Left lung (tissue), 10 donors: Measurements from ENCODE around the gene FGA. TPM values are rescaled to one million over a fixed set of nuclear protein-coding genes. Genes with fewer than 3 reads are reported as not detected.

Experiments
- ATAC-seq: fragments of 200-7000 bp; cut with Tn5 transposase; one replicate; pipeline ENCODE4 v1.9.1; 2020; ENCODE audit warnings: moderate library complexity
- DNase-seq, 4 donors: peaks; one replicate each; pipeline ENCODE4 v3.0.0-alpha.2; 2013 to 2020
- H3K27ac ChIP-seq, 2 donors: fragments of 200-600 bp; sonication (generic) in 1 of 2; one replicate each; pipeline versions ENCODE4 v1.5.0 to v1.8.0; 2020 to 2021
- H3K27me3 ChIP-seq, 2 donors: fragments of 200-600 bp; sonication (generic) in 1 of 2; one replicate each; pipeline versions ENCODE4 v1.5.0 to v1.8.0; 2020 to 2021
- H3K36me3 ChIP-seq, 2 donors: fragments of 200-600 bp; sonication (generic) in 1 of 2; one replicate each; pipeline versions ENCODE4 v1.5.0 to v1.8.0; 2020 to 2021
- H3K4me1 ChIP-seq, 2 donors: fragments of 200-600 bp; one replicate each; pipeline ENCODE4 v1.8.0; 2021
- H3K4me3 ChIP-seq, 2 donors: fragments of 200-600 bp; sonication (generic) in 1 of 2; one replicate each; pipeline versions ENCODE4 v1.5.0 to v1.8.0; 2020 to 2021; ENCODE audit warnings: mild to moderate bottlenecking in 1 of 2
- H3K9me3 ChIP-seq, 2 donors: fragments of 200-600 bp; sonication (generic) in 1 of 2; one replicate each; pipeline versions ENCODE4 v1.5.0 to v1.8.0; 2020 to 2021
- CTCF ChIP-seq, 2 donors: fragments of 200-600 bp; sonication (generic) in 1 of 2; IDR thresholded peaks; one replicate each; pipeline versions ENCODE4 v1.5.0 to v1.8.0; 2021; ENCODE audit warnings: antibody characterized with exemption in 2 of 2
- intact Hi-C, 2 donors: fragments of 100-400 bp; cut with DNase I; formaldehyde crosslinking; loops; one replicate each; pipeline versions ENCODE4 v1.11.2 to v1.14.2; 2022
- polyA plus RNA-seq, 6 donors: library from polyadenylated mRNA; unstranded; fragments of 120-200 nt; gene quantifications; one replicate each; pipeline ENCODE4 v1.2.1, GENCODE V29; 2013; ENCODE audit not compliant: insufficient read length in 6 of 6
- total RNA-seq, 2 donors: library from RNA; stranded (reverse); fragmentation: NEBNext Ultra II Directional; extraction: Animal tissue kit (Norgen Biotek cat#: 25700); gene quantifications; one replicate each; pipeline ENCODE4 v1.2.1, GENCODE V29; 2021
- donor health status: DM: no; HTN: yes; CAD: no.
- donor health status: DM: no; HTN: no; CAD: no.

FGA gene
- total and polyA plus RNA-seq, 8 donors = 1.3 to 75.6 (median 3.1) TPM; not detected in 4

- intact Hi-C loops = no loop called here
- no peak for DNase-seq
These were observed 10.6 kb downstream of the FGA start for GRCh38 chr4:154579927-154580326.

GRCh38 chr4:154578919-154579318, 11.6 kb downstream of the FGA start:
- intact Hi-C loops = no loop called here
- Histone ChIP-seq H3K4me3 (no peak overlapping the region), H3K9me3 (no peaks in the 10 kb centered on the region), H3K27me3 (peaks cover 0 to 3% of the 10 kb centered on the region in 2 donors), H3K27ac (no peak overlapping the region), H3K4me1 (no peaks in the 10 kb centered on the region), H3K36me3 (no peaks in the 10 kb centered on the region)
- no peak for ATAC-seq
- DNase-seq = no peak
- no peak for TF ChIP-seq CTCF (IDR thresholded peaks at IDR 0.05)

More at GRCh38 chr4:154579927-154580326, 10.6 kb downstream of the FGA start:
- H3K4me1 ChIP-seq = no peaks in the 10 kb centered on the region
- H3K9me3 ChIP-seq = no peaks in the 10 kb centered on the region
- peaks cover 0 to 3% of the 10 kb centered on the region in 2 donors for H3K27me3 ChIP-seq
- no peaks in the 10 kb centered on the region for H3K36me3 ChIP-seq
- TF ChIP-seq CTCF (IDR thresholded peaks at IDR 0.05) = no peak
- H3K27ac ChIP-seq = no peak overlapping the region
- no peak for ATAC-seq
- no peak overlapping the region for H3K4me3 ChIP-seq

GRCh38 chr4:154577324-154577723, 13.2 kb downstream of the FGA start:
- no peak overlapping the region for H3K27ac ChIP-seq
- H3K4me1 ChIP-seq = no peaks in the 10 kb centered on the region
- peaks cover 0 to 3% of the 10 kb centered on the region in 2 donors for H3K27me3 ChIP-seq
- no peaks in the 10 kb centered on the region for H3K36me3 ChIP-seq
- ATAC-seq = no peak
- intact Hi-C loops = no loop called here
- H3K4me3 ChIP-seq = no peak overlapping the region
- no peak for TF ChIP-seq CTCF (IDR thresholded peaks at IDR 0.05)
- no peaks in the 10 kb centered on the region for H3K9me3 ChIP-seq
- DNase-seq = no peak

- H3K9me3 ChIP-seq = no peaks in the 10 kb centered on the region
- intact Hi-C loops = no loop called here
These were observed 16.2 kb downstream of the FGA start for GRCh38 chr4:154574311-154574710.

GRCh38 chr4:154573190-154573870, 17.2 kb downstream of the FGA start:
- Histone ChIP-seq H3K27ac (no peak overlapping the region), H3K9me3 (no peaks in the 10 kb centered on the region), H3K4me3 (no peak overlapping the region), H3K4me1 (no peaks in the 10 kb centered on the region), H3K36me3 (no peaks in the 10 kb centered on the region), H3K27me3 (peaks cover 0 to 3% of the 10 kb centered on the region in 2 donors)
- intact Hi-C loops = no loop called here
- ATAC-seq (no peak), DNase-seq (no peak)
- TF ChIP-seq CTCF (IDR thresholded peaks at IDR 0.05) = no peak

More at GRCh38 chr4:154574311-154574710, 16.2 kb downstream of the FGA start:
- DNase-seq = no peak
- Histone ChIP-seq H3K36me3 (no peaks in the 10 kb centered on the region), H3K27ac (no peak overlapping the region), H3K4me3 (no peak overlapping the region), H3K27me3 (peaks cover 0 to 3% of the 10 kb centered on the region in 2 donors), H3K4me1 (no peaks in the 10 kb centered on the region)
- ATAC-seq = no peak
- TF ChIP-seq CTCF (IDR thresholded peaks at IDR 0.05) = no peak
